Smooth muscle cell (in vitro differentiated cells): ENCODE results near the gene TKTL1. TPM values are rescaled to one million over a fixed set of nuclear protein-coding genes. Genes with fewer than 3 reads are reported as not detected.

Experiments
- DNase-seq: peaks from one replicate; lab custom pipeline; 2025; ENCODE audit not compliant: unreplicated experiment; lab: John Stamatoyannopoulos, UW
- H2AFZ ChIP-seq: fragments of 200-600 bp; sonication (generic); 2 replicates; pipeline ENCODE4 v1.6.0; 2016; ENCODE audit warnings: antibody characterized with exemption, low read depth, mild to moderate bottlenecking
- H3F3A ChIP-seq: fragments of 200-600 bp; sonication (generic); 2 replicates; pipeline ENCODE4 v1.6.0; 2017; ENCODE audit warnings: antibody characterized with exemption, low read depth
- H3K27ac ChIP-seq: fragments of 200-600 bp; sonication (generic); 2 replicates; pipeline ENCODE4 v1.5.1; 2016; ENCODE audit warnings: low read depth, mild to moderate bottlenecking
- H3K27me3 ChIP-seq: fragments of 200-600 bp; sonication (generic); 2 replicates; pipeline ENCODE4 v1.6.1; 2016; ENCODE audit warnings: low read depth, mild to moderate bottlenecking
- H3K36me3 ChIP-seq: fragments of 200-600 bp; sonication (generic); 2 replicates; pipeline ENCODE4 v1.5.1; 2016; ENCODE audit warnings: low read depth
- H3K4me1 ChIP-seq: fragments of 200-600 bp; sonication (generic); 2 replicates; pipeline ENCODE4 v1.5.1; 2016; ENCODE audit warnings: low read depth
- H3K4me2 ChIP-seq: fragments of 200-600 bp; sonication (generic); 2 replicates; pipeline ENCODE4 v1.6.0; 2016; ENCODE audit warnings: mild to moderate bottlenecking
- H3K4me3 ChIP-seq: fragments of 200-600 bp; sonication (generic); 2 replicates; pipeline ENCODE4 v1.5.1; 2016; ENCODE audit warnings: mild to moderate bottlenecking
- H3K79me2 ChIP-seq: fragments of 200-600 bp; sonication (generic); 2 replicates; pipeline ENCODE4 v1.6.0; 2016; ENCODE audit warnings: low read depth, mild to moderate bottlenecking
- H3K9ac ChIP-seq: fragments of 200-600 bp; sonication (generic); 2 replicates; pipeline ENCODE4 v1.6.0; 2016; ENCODE audit warnings: low read depth
- H3K9me3 ChIP-seq: fragments of 200-600 bp; sonication (generic); replicated peaks from 2 replicates; pipeline ENCODE4 v1.5.1; 2016; ENCODE audit warnings: low read depth
- H4K20me1 ChIP-seq: fragments of 200-600 bp; sonication (generic); 2 replicates; pipeline ENCODE4 v1.6.0; 2016; ENCODE audit warnings: low read depth
- CTCF ChIP-seq: fragments of 200-600 bp; sonication (generic); IDR thresholded peaks from 2 replicates; pipeline ENCODE4 v1.5.1; 2017; ENCODE audit warnings: borderline replicate concordance, mild to moderate bottlenecking, antibody characterized with exemption; ENCODE audit not compliant: insufficient read depth, poor library complexity, severe bottlenecking
- WGBS: methylation state at CpG from one replicate; pipeline ENCODE4 v1.1.7; 2016; ENCODE audit warnings: low lambda C conversion rate; 5-methylcytosine and 5-hydroxymethylcytosine counted together
- polyA plus RNA-seq: library from polyadenylated mRNA; unstranded; fragments of >200 nt; fragmentation: Nextera tagmentation; extraction: Ambion mirVana; gene quantifications from 2 replicates; pipeline ENCODE4 v1.2.1, GENCODE V29; 2016
- total RNA-seq: library from RNA; depleted of rRNA; stranded (reverse); fragments of >200 nt; gene quantifications from 2 replicates; pipeline ENCODE4 v1.2.3, GENCODE V29; 2014

TKTL1 gene
- total and polyA plus RNA-seq, 2 experiments from 2014 or later, result not detected

DNA sequence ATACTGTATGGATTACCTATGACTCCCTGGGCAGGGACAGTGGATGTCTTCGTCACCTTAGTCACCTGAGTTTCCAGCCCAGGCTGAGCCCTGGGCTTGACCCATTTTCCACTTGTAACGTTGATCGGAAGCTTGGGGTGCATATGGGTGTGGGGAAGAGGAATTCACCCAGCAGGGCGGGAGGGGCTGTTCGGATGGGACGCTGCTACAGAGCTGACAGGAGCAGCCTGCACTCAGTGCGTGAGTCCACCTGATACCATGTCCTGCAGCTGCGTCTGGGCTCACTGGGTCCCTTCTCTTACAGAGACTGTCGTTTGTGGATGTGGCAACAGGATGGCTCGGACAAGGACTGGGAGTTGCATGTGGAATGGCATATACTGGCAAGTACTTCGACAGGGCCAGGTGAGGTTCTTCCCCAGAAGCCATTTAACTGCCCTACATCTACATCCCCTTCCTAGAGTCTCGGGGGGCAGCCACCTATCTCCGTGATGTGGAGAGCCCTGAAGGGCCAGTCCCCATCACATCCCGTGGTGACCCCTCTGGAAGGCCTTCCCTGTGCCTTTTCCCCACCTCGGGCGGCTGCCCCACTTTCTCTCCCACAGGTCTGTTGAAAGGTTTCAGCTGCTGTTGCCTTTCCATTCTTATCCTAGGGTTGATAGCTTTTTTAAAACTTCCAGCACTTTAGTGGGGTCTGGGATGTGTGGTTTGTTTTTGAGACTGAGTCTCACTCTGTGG, 13.6 kb downstream of the TKTL1 start:
- H3K4me3 ChIP-seq, result no peak overlapping the region
- no peak overlapping the region for H2AFZ ChIP-seq
- H3K4me2 ChIP-seq, result no peak overlapping the region
- 82% methylated on average over 16 of the region's 16 CpGs for WGBS
- H4K20me1 ChIP-seq, result no peaks in the 10 kb centered on the region
- no peaks in the 10 kb centered on the region for H3K36me3 ChIP-seq
- no peak overlapping the region for H3K27ac ChIP-seq
- H3F3A ChIP-seq, result no peaks in the 10 kb centered on the region
- no peaks in the 10 kb centered on the region for H3K27me3 ChIP-seq
- no peaks in the 10 kb centered on the region for H3K4me1 ChIP-seq
- TF ChIP-seq CTCF, result no peak
- H3K9me3 ChIP-seq, result no peaks in the 10 kb centered on the region
- no peaks in the 10 kb centered on the region for H3K79me2 ChIP-seq
- DNase-seq, result no peak
- no peak overlapping the region for H3K9ac ChIP-seq

- Histone ChIP-seq H3K4me3 (no peak overlapping the region), H3K36me3 (no peaks in the 10 kb centered on the region), H3K79me2 (no peaks in the 10 kb centered on the region), H3K27me3 (no peaks in the 10 kb centered on the region), H3F3A (no peaks in the 10 kb centered on the region), H4K20me1 (no peaks in the 10 kb centered on the region), H3K4me1 (no peaks in the 10 kb centered on the region), H3K4me2 (no peak overlapping the region), H3K9ac (no peak overlapping the region), H2AFZ (no peak overlapping the region), H3K27ac (no peak overlapping the region), H3K9me3 (no peaks in the 10 kb centered on the region)
- no peak for TF ChIP-seq CTCF
- WGBS, result 80% methylated on average over 19 of the region's 19 CpGs
- DNase-seq, result no peak
Observed at GRCh38 chrX:154310616-154311536, 15.3 kb downstream of the TKTL1 start.

DNA sequence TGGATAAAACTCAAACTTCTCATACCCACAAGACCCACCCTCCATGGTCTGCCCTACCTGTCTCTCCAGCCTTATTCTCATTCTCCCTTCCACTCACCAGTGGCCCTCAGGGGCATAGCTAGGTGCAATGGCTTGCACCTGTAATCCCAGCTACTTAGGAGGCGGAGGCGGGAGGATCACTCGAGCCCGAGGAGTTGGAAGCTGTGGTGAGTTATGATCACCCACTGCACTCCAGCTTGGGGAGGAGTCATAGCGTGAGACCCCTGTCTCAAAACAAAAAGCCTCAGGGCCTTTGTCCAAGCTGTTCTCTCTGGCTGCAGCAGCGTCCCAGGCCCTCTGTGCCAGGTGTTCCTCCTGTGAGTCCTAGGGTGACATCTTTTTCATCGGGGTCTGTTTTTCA, 16.5 kb downstream of the TKTL1 start:
- H3K9ac ChIP-seq, result no peak overlapping the region
- H3K4me3 ChIP-seq, result no peak overlapping the region
- no peaks in the 10 kb centered on the region for H4K20me1 ChIP-seq
- no peak for TF ChIP-seq CTCF
- no peaks in the 10 kb centered on the region for H3K9me3 ChIP-seq
- no peaks in the 10 kb centered on the region for H3K36me3 ChIP-seq
- H3K27ac ChIP-seq, result no peak overlapping the region
- no peaks in the 10 kb centered on the region for H3F3A ChIP-seq
- no peak overlapping the region for H3K4me2 ChIP-seq
- no peak for DNase-seq
- H3K27me3 ChIP-seq, result no peaks in the 10 kb centered on the region
- 84% methylated on average over 7 of the region's 7 CpGs for WGBS
- no peaks in the 10 kb centered on the region for H3K4me1 ChIP-seq
- H2AFZ ChIP-seq, result no peak overlapping the region
- no peaks in the 10 kb centered on the region for H3K79me2 ChIP-seq
